Large intestine (tissue), 12 donors: ENCODE results near the gene RPUSD2. TPM values are rescaled to one million over a fixed set of nuclear protein-coding genes. Genes with fewer than 3 reads are reported as not detected.
A peak's percentile ranks its signal among the peaks of the same experiment; 100 is the strongest.

Experiments
- DNase-seq, 2 donors: peaks; one replicate each; pipeline versions ENCODE4 v3.0.0 to v3.0.0-alpha.2; 2013
- H3K27ac ChIP-seq: one replicate; pipeline ENCODE4 v1.5.1; 2013; ENCODE audit warnings: low read length
- H3K27me3 ChIP-seq: 2 replicates; pipeline ENCODE4 v1.6.1; 2013; ENCODE audit warnings: low read length; ENCODE audit not compliant: control insufficient read depth, insufficient read depth
- H3K36me3 ChIP-seq: 2 replicates; pipeline ENCODE4 v1.6.1; 2013; ENCODE audit warnings: low read length; ENCODE audit not compliant: control insufficient read depth, insufficient read depth
- H3K4me1 ChIP-seq: one replicate; pipeline ENCODE4 v1.6.1; 2013; ENCODE audit warnings: low read length; ENCODE audit not compliant: control insufficient read depth, insufficient read depth
- H3K4me3 ChIP-seq: one replicate; pipeline ENCODE4 v1.5.1; 2013; ENCODE audit warnings: low read length
- H3K9me3 ChIP-seq: one replicate; pipeline ENCODE4 v1.6.1; 2013; ENCODE audit warnings: mild to moderate bottlenecking, low read depth, low read length, moderate library complexity; ENCODE audit not compliant: control insufficient read depth
- WGBS: methylation state at CpG from one replicate; pipeline ENCODE4 v1.1.5; 2013; ENCODE audit warnings: low lambda C conversion rate; ENCODE audit not compliant: insufficient coverage; 5-methylcytosine and 5-hydroxymethylcytosine counted together
- long read RNA-seq, 11 donors: transcript quantifications; one replicate each; lab custom pipeline, GENCODE V29; 2026
- polyA plus RNA-seq: library from polyadenylated mRNA; unstranded; fragments of 120-200 nt; gene quantifications from one replicate; pipeline ENCODE4 v1.2.1, GENCODE V29; 2013

Gene RPUSD2, protein sequence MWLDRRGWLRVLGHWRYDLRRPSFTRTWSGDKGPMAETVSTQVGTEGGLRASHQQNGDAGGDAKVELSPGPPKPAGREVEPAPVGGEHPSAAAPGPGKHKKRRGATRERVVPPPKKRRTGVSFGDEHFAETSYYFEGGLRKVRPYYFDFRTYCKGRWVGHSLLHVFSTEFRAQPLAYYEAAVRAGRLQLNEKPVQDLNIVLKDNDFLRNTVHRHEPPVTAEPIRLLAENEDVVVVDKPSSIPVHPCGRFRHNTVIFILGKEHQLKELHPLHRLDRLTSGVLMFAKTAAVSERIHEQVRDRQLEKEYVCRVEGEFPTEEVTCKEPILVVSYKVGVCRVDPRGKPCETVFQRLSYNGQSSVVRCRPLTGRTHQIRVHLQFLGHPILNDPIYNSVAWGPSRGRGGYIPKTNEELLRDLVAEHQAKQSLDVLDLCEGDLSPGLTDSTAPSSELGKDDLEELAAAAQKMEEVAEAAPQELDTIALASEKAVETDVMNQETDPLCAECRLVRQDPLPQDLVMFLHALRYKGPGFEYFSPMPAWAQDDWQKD
- polyA plus RNA-seq = 9.9 TPM
- long read RNA-seq, donor 1, partial matches to known transcripts = 0 of 3 reads
- long read RNA-seq, donor 1, other reads (novel, unspliced or antisense) = 0 of 3 reads
- long read RNA-seq, donor 2, transcript RPUSD2-203 (1 exons, 631 nt) = major isoform, 6 of 10 reads
- long read RNA-seq, donor 2, partial matches to known transcripts = 0 of 10 reads
- long read RNA-seq, donor 2, other reads (novel, unspliced or antisense) = 0 of 10 reads
- long read RNA-seq, donor 3 = 0 reads
- long read RNA-seq, donor 4, partial matches to known transcripts = 0 of 1 reads
- long read RNA-seq, donor 4, other reads (novel, unspliced or antisense) = 0 of 1 reads
- long read RNA-seq, donor 5, partial matches to known transcripts = 0 of 6 reads
- long read RNA-seq, donor 5, other reads (novel, unspliced or antisense) = 0 of 6 reads
- long read RNA-seq, donor 6, transcript RPUSD2-201 (3 exons, 2,358 nt) = major isoform, 5 of 6 reads
- long read RNA-seq, donor 6, partial matches to known transcripts = 0 of 6 reads
- long read RNA-seq, donor 6, other reads (novel, unspliced or antisense) = 0 of 6 reads
- long read RNA-seq, donor 7, partial matches to known transcripts = 0 of 1 reads
- long read RNA-seq, donor 7, other reads (novel, unspliced or antisense) = 0 of 1 reads
- long read RNA-seq, donor 8, transcript RPUSD2-201 (3 exons, 2,358 nt) = major isoform, 6 of 10 reads
- long read RNA-seq, donor 8, partial matches to known transcripts = 0 of 10 reads
- long read RNA-seq, donor 8, other reads (novel, unspliced or antisense) = 0 of 10 reads
- long read RNA-seq, donor 9, partial matches to known transcripts = 0 of 7 reads
- long read RNA-seq, donor 9, other reads (novel, unspliced or antisense) = 0 of 7 reads
- long read RNA-seq, donor 10, transcript RPUSD2-201 (3 exons, 2,358 nt) = major isoform, 11 of 14 reads
- long read RNA-seq, donor 10, partial matches to known transcripts = 0 of 14 reads
- long read RNA-seq, donor 10, other reads (novel, unspliced or antisense) = 0 of 14 reads
- long read RNA-seq, donor 11, transcript RPUSD2-201 (3 exons, 2,358 nt) = major isoform, 5 of 7 reads
- long read RNA-seq, donor 11, partial matches to known transcripts = 0 of 7 reads
- long read RNA-seq, donor 11, other reads (novel, unspliced or antisense) = 0 of 7 reads

DNA sequence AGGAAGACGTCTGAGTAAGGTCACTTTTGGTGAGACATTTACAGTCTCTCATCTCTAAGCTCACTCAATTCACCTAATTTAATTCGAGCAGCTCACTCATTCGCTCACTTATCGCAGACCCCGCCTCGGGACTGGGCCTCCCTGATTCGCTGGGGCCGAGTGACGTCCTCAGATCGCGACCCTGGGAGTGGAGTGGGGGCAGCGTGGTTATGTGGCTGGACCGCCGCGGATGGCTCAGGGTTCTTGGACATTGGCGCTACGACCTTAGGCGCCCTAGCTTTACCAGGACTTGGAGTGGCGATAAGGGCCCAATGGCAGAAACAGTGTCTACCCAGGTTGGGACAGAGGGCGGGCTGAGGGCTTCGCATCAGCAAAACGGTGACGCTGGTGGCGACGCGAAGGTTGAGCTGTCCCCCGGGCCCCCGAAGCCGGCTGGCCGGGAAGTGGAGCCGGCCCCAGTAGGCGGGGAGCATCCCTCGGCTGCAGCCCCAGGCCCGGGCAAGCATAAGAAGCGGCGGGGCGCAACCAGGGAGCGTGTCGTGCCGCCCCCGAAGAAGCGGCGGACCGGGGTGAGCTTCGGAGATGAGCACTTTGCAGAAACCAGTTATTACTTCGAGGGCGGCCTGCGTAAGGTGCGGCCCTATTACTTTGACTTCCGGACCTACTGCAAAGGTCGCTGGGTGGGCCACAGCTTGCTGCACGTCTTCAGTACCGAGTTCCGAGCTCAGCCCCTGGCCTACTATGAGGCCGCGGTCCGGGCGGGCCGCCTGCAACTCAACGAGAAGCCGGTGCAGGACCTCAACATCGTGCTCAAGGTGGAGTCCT is at the start of gene RPUSD2:
RPUSD2 (plus strand) TSS at position 171 of the 825 bp plus-strand sequence; CDS start at position 210, 39 bp downstream.
- H3K27me3 ChIP-seq = no peaks in the 10 kb centered on the region
- H3K4me1 ChIP-seq = peaks cover 14% of the 10 kb centered on the region
- peaks cover 18% of the 10 kb centered on the region for H3K36me3 ChIP-seq
- H3K27ac ChIP-seq = peak within 1 kb of the TSS; percentile 72
- H3K9me3 ChIP-seq = no peaks in the 10 kb centered on the region
- WGBS = no CpG with 5 or more reads among the region's 62 CpGs
- peak; percentile 86 to 95 for DNase-seq
- peak within 1 kb of the TSS; percentile 85 for H3K4me3 ChIP-seq

DNA sequence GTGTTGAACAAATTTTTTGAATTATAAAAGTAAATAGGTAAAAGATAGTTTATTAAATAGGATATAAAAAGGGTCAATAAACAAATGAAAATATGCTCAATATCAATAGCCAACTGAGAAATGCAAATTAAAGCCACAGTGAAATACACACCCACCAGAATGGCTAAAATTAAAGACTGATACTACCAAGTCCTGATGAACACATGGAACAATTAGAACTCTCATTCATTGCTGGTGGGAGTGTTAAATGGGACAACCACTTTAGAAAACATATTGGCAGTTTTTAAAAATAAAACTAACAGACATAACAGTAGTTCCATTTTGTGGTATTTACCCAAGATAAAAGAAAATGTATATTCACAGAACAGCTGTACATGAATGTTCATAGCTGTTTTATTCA is 45.5 kb upstream of the RPUSD2 start:
- no peaks in the 10 kb centered on the region for H3K27me3 ChIP-seq
- no peak for DNase-seq
- no peaks in the 10 kb centered on the region for H3K9me3 ChIP-seq
- no peak overlapping the region for H3K27ac ChIP-seq
- no peaks in the 10 kb centered on the region for H3K4me1 ChIP-seq
- peaks cover 3% of the 10 kb centered on the region for H3K36me3 ChIP-seq
- H3K4me3 ChIP-seq = no peak overlapping the region

DNA sequence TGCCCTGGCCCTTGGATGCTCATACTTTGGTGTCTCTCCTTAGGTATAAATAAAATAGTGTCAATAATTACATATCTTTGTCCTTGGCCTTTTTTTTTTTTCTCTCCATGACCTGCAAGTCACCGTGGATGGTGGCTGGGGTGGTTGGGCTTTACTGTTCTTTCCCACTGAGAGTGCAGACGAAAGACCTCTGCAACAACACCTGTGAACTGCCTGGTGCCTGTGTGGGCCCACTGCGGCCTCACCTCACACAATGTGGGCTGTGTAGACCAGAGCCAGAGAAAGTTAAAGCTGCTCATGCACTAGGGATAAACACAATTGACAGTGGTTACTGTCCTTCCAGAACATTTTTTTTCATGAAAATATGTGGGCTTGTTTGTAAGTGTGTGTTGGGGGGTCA is 43.2 kb upstream of the RPUSD2 start:
- H3K9me3 ChIP-seq = no peaks in the 10 kb centered on the region
- H3K4me3 ChIP-seq = no peak overlapping the region
- WGBS = no CpG with 5 or more reads among the region's 3 CpGs
- H3K27ac ChIP-seq = no peak overlapping the region
- H3K27me3 ChIP-seq = no peaks in the 10 kb centered on the region
- H3K36me3 ChIP-seq = peaks cover 3% of the 10 kb centered on the region
- no peak for DNase-seq
- no peaks in the 10 kb centered on the region for H3K4me1 ChIP-seq

DNA sequence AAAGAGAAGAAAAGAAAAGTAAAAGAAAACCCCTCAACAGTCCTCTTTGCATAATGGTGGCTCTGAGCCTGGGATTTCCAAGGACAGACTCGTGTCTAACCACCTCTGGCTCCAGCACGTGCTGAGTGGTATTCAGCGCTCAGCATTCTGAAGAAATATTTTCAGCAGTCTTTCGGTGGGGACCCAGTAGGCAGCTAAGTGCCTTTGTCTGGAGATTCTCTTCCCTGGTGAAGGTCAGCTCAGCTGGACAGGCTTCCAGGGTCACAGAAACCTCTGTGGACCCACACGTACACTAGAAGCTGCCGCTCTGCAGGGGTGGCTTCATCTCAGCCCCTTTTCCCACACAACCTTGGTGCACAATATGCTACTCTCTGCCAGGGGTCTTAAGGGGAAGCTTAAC is 40.3 kb upstream of the RPUSD2 start:
- H3K27ac ChIP-seq = no peak overlapping the region
- no peaks in the 10 kb centered on the region for H3K9me3 ChIP-seq
- H3K4me1 ChIP-seq = no peaks in the 10 kb centered on the region
- no CpG with 5 or more reads among the region's 6 CpGs for WGBS
- no peak for DNase-seq
- H3K36me3 ChIP-seq = peaks cover 3% of the 10 kb centered on the region
- no peaks in the 10 kb centered on the region for H3K27me3 ChIP-seq
- H3K4me3 ChIP-seq = no peak overlapping the region

DNA sequence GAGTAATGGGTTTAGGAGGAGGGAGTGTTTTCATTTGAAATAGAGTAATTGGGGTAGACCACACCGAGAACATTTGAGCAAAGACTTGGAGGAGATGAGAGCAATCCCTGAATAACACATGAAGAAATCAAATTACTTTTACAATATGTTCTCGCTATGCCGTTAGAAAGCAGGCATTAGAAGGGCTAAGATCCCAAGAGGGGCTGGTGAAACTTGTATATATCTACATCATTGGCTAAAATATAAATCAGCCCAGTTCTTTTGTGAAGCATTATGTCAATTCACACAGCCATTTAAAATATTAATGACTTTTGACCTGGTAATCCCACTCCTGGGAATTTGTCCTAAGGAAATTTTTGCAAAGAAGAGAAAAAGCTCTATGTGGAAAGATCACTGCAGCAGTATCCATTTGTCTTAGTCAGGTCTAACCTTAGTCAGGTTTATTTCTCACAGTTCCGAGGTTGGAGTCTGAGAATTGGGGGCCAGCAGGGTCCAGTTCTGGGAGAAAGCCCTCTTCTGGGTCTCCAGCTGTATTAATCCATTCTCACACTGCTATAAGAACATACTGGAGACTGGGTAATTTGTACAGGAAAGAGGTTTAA is 35.2 kb upstream of the RPUSD2 start:
- no peak overlapping the region for H3K4me3 ChIP-seq
- H3K9me3 ChIP-seq = no peaks in the 10 kb centered on the region
- H3K4me1 ChIP-seq = peaks cover 2% of the 10 kb centered on the region
- H3K27me3 ChIP-seq = no peaks in the 10 kb centered on the region
- no peak for DNase-seq
- no peak overlapping the region for H3K27ac ChIP-seq
- peaks cover 6% of the 10 kb centered on the region for H3K36me3 ChIP-seq
- 83% methylated on average over 1 of the region's 4 CpGs for WGBS

DNA sequence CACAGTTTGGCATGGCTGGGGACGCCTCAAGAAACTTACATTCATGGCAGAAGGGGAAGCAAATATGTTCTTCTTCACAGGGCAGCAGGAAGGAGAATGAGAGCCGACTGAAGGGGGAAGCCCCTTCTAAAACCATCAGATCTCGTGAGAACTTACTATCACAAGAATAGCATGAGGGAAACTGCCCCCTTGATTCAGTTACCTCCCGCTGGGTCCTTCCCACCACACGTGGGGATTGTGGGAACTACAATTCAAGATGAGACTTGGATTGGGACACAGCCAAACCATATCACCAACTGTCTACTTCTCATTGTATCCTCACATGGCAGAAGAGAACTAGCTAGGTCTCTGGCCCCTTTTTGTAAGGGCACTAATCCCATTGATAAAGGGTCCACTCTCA is 34.7 kb upstream of the RPUSD2 start:
- WGBS = no CpG with 5 or more reads among the region's 5 CpGs
- DNase-seq = no peak
- H3K36me3 ChIP-seq = peaks cover 8% of the 10 kb centered on the region
- H3K27me3 ChIP-seq = no peaks in the 10 kb centered on the region
- no peaks in the 10 kb centered on the region for H3K9me3 ChIP-seq
- no peak overlapping the region for H3K27ac ChIP-seq
- peaks cover 2% of the 10 kb centered on the region for H3K4me1 ChIP-seq
- H3K4me3 ChIP-seq = no peak overlapping the region

DNA sequence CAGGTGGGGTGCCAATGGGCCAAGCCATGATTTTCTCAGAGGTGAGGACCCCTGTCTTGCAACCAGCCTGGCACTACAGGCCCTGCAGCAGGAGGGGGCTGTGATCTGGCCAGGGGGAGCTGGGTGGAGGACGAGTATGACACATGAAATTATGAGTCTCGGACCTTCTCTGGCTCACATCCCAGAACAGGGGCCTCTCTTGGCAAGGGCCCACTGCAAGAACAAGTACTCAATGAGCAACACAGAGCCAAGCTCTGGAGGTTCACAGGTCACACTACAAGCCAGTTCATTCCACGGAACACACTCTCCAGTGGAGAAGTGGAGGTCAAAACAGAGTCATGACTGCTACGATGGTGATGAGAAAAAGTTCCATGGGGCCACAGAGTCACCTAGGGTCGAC is 32.6 kb upstream of the RPUSD2 start:
- no peak overlapping the region for H3K4me3 ChIP-seq
- DNase-seq = peak; percentile 10 to 11
- peaks cover 2% of the 10 kb centered on the region for H3K4me1 ChIP-seq
- no peaks in the 10 kb centered on the region for H3K27me3 ChIP-seq
- no peaks in the 10 kb centered on the region for H3K9me3 ChIP-seq
- H3K36me3 ChIP-seq = peaks cover 13% of the 10 kb centered on the region
- H3K27ac ChIP-seq = no peak overlapping the region
- no CpG with 5 or more reads among the region's 5 CpGs for WGBS

DNA sequence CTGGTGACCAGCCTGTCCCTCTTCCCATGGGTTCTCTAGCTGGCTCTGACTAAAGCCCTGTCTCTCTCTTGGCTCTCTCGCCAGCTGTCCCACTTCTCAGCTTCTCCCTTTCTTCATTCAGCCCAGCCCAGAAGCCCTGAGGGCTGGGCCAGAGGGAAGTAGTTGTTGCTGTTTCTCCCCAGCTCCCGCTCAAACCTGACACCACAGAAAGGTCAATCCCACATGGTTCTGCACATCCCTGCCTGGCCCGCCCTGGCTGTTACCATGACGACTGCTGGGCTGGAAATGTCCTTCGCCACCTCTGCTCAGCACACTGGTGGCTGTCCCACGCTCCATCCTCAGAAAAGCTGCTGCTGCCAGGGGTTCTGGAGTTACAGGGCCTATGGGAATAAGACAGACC is 30.1 kb upstream of the RPUSD2 start:
- peaks cover 5% of the 10 kb centered on the region for H3K4me1 ChIP-seq
- no peaks in the 10 kb centered on the region for H3K27me3 ChIP-seq
- H3K4me3 ChIP-seq = no peak overlapping the region
- no CpG with 5 or more reads among the region's 6 CpGs for WGBS
- peaks cover 13% of the 10 kb centered on the region for H3K36me3 ChIP-seq
- H3K9me3 ChIP-seq = no peaks in the 10 kb centered on the region
- no peak for DNase-seq
- no peak overlapping the region for H3K27ac ChIP-seq

DNA sequence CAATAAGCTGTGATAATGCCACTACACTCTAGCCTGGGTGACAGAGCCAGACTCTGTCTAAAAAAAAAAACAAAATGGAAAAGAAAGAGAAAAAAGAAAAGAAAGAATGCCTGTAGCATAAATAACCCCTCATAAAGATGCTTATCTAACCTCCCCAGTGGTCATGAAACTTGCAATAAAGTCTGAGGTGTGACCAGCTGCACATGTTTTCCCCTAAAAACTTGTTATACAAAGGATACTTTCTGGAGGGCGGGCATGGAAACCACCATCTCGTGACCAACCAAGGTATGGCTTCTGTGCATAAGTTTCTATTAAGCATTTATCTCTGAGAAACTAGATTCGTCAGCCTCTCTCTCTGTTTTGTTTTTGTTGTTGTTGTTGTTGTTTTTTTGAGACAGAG is 26.0 kb upstream of the RPUSD2 start:
- Histone ChIP-seq H3K4me1 (peaks cover 3% of the 10 kb centered on the region), H3K27me3 (no peaks in the 10 kb centered on the region), H3K4me3 (no peak overlapping the region), H3K27ac (no peak overlapping the region), H3K36me3 (peaks cover 16% of the 10 kb centered on the region), H3K9me3 (no peaks in the 10 kb centered on the region)
- no CpG with 5 or more reads among the region's 3 CpGs for WGBS
- DNase-seq = no peak
